ENCODE results near the gene NDOR1.

GRCh38 chr9:137247135-137247915, 41.8 kb downstream of the NDOR1 start:
- TF ChIP-seq, protein P1, sequence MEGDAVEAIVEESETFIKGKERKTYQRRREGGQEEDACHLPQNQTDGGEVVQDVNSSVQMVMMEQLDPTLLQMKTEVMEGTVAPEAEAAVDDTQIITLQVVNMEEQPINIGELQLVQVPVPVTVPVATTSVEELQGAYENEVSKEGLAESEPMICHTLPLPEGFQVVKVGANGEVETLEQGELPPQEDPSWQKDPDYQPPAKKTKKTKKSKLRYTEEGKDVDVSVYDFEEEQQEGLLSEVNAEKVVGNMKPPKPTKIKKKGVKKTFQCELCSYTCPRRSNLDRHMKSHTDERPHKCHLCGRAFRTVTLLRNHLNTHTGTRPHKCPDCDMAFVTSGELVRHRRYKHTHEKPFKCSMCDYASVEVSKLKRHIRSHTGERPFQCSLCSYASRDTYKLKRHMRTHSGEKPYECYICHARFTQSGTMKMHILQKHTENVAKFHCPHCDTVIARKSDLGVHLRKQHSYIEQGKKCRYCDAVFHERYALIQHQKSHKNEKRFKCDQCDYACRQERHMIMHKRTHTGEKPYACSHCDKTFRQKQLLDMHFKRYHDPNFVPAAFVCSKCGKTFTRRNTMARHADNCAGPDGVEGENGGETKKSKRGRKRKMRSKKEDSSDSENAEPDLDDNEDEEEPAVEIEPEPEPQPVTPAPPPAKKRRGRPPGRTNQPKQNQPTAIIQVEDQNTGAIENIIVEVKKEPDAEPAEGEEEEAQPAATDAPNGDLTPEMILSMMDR (IDR thresholded peaks at IDR 0.05; ENCODE audit: low read length): no peak
- TF ChIP-seq EZH2 (IDR thresholded peaks at IDR 0.05; ENCODE audit: borderline replicate concordance, low read length): no peak

All from OCI-LY1 (cell line).